HG03354 (cell line): Measurements from ENCODE around the gene PLEKHB2.
"Not testable (repeated sequence)": the region's sequence is repeated elsewhere in the genome, so short reads cannot be mapped to it uniquely, and the experiment has no call there.

ENCODE experiments used
- ATAC-seq: cut with Tn5 transposase; IDR thresholded peaks from one replicate; pipeline ENCODE4 v1.9.1; 2021; ENCODE audit warnings: mild to moderate bottlenecking; ENCODE audit not compliant: unreplicated experiment, poor library complexity, severe bottlenecking

The PLEKHB2 gene

DNA sequence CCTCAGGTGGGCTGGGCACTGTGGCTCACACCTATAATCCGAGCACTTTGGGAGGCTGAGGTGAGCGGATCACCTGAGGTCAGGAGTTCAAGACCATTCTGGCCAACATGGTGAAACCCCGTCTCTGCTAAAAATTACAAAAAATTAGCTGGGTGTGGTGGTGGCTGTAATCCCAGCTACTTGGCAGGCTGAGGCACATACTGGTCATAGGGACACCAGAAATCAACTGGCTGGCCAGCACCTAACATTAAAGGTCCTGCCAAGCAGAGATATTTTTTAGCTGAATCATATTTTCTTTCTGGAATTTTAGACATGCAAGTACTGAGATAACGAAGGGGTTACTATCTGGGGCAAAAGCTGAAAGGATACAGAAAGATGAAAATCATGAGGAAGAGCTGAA lies 76.3 kb downstream of the PLEKHB2 start:
- not testable (repeated sequence) for ATAC-seq

DNA sequence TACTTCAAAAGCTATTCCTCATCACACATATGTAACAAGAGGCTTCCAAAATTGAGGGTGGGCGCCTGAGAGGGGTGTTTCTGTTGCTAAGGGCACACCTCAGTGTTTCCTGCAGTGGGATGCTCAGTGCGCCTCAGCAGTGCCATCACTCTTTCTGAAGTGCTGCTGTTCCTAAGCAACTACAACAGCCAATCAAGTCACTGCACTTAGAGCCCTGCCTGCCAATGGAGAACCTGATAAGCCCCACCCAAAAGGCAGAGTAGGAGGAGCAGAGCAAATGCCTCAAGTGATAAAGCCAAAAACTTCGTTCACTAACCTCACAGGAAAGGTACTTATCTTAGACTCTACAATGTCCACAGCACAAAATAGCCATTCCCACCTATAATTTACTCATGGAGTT lies 88.3 kb downstream of the PLEKHB2 start:
- ATAC-seq, result not testable (repeated sequence)

DNA sequence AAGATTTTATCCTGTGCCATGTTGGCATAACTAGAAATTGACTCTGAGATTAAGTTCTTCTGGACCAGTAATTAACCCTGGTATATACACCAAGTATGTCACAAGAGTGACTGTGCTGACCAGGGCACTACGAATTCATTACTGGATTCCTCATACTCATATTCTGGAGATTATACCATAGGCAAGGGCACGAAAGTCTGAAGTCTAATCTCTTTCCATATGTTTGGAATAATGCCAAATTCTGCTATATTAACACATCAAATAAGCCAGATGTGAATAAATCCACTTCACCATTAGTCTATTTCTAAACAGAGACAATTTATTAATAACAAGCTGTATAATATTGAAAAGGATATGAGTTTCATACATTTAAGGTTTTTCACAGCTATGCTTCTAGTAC lies 91.0 kb downstream of the PLEKHB2 start:
- ATAC-seq, result not testable (repeated sequence)
